SHP77 (cell line): ENCODE data around the gene IL11.

Experiments
- DNase-seq, 2 experiments: peaks; one replicate each; lab custom pipeline; 2025; lab: John Stamatoyannopoulos, UW

The IL11 gene

DNA sequence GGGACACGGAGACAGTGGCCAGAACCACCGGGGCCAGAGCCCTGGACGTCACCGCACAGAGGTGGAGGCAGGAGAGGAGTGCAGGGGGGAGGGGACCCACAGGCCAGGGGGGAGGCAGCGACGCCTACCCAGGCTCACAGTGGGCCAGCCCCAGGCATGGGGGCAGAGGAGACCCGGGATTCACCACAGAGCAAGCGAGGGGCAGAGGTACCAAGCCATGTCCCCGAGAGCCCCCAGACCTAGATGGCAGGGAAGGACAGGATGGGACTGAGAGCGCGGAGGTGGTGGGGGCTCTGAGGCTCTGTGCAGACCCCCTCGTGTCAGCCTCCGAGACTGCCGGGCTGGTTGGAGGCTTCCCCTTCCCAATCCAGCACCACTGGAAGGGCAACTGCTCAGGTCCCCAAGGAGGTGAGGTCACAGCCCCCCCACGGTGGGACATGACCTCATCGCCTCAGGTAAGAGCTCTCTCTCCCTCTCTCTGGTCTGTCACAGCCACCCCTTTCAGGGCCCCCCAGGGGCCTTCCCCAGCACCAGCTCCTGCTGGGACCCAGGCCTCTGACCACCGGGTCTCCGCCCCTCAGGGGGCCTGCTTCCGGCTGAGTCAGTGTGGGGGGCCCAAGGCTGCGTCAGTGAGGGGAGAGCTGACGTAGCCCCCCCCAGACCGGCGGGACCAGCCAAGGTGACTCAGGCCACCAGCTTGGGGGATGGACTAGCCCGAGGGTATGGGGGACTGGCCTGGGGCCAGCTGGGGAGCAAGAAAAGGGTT, 2.2 kb upstream of the IL11 start:
- DNase-seq = no peak

GRCh38 chr19:55369653-55370304, 484 bp downstream of the IL11 start:
- peak in 1 of 2 experiments; percentile 39 for DNase-seq

GRCh38 chr19:55368701-55369563, 1.3 kb downstream of the IL11 start:
- DNase-seq = no peak

GRCh38 chr19:55368106-55368505, 2.2 kb downstream of the IL11 start:
- DNase-seq = no peak

DNA sequence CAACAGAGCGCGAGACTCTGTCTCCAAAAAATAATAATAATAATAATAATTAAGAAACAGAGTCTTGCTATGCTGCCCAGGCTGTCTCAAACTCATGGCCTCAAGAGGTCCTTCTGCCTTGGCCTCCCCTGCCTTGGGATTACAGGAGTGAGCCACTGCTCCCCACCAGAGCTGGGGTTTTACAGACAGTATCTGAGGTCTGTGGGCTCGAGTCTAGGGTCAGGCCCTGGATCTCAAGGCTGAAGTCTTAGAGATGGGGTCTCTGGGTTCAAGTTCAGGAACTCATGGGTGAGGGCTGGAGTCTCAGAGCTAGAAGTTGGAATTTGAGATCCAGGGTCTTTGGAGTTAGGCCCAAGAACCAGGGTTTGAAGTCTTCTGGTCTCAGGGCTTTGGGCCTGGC, 3.5 kb downstream of the IL11 start:
- DNase-seq = no peak

GRCh38 chr19:55365964-55366363, 4.3 kb downstream of the IL11 start:
- DNase-seq = no peak

DNA sequence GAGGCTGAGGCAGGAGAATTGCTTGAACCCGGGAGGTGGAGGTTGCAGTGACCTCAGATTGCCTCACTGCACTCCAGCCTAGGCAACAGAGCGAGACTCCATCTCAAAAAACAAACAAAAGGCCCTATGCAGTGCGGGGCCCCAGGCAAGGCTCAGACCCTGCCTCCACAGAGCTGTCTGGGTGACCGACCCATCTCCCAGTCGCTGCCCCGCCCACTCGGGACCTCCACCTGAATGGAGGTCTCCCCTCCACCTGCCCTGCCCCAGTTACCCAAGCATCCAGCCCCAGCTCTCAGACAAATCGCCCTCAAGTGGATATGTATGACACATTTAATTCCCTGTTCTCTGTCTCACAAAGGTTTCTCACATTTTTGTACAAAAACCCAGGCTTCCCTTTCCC, 5.0 kb downstream of the IL11 start:
- no peak for DNase-seq

- no peak for DNase-seq
These were observed 7.1 kb downstream of the IL11 start, which contains the start of gene GARIN5B for GRCh38 chr19:55362990-55363716. TSS of gene GARIN5B (minus strand) at chr19:55363260. CDS start at chr19:55363066, 194 bp downstream.

- no peak for DNase-seq
These were observed 7.9 kb downstream of the IL11 start for GRCh38 chr19:55362174-55362989.

- DNase-seq = no peak
These were observed 9.4 kb downstream of the IL11 start for GRCh38 chr19:55360902-55361301.

DNA sequence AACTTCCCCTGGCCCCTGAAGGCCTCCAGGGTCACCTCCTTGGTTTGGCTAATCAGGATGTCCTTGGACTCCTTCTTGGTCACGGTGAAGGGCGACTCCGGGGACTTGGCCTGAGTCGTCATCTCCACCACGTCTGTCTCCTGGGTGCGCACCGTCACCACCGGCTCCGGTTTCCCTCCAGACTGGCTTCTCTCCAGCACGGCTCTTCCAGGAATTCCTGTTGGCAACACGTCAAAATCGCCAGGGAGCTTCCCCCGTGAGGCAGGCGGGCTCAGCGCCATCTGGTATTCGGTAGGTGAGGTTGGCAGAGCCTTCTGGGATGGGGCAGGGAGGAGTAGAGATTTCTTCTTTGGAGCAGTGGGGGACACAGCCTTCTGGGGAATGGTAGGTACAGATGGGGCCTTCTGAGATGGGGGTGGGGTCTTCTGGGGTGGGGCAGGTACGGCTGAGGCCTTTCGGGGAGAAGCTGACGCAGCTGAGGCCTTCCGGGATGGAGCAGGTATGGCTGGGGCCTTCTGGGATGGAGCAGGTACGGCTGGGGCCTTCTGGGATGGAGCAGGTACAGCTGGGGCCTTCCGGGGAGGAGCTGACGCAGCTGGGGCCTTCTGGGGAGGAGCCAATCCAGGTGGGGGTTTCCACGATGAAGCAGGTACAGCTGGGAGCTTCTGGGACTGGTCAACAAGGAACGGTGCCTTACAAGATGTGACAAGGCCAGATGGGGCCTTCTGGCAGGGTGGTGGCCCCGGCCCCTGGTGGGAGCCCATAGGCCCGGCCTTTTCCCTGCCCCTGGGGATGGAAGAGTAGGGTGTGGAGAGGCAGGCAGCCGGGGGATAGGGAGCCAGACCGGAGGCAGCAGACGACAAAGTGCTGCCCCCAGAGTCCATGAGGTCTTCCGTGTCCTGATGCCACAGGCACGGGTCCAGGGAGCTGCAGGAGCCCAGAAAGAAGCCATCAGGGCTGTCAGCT, 11.0 kb downstream of the IL11 start:
- DNase-seq = peak; percentile 34 to 52

DNA sequence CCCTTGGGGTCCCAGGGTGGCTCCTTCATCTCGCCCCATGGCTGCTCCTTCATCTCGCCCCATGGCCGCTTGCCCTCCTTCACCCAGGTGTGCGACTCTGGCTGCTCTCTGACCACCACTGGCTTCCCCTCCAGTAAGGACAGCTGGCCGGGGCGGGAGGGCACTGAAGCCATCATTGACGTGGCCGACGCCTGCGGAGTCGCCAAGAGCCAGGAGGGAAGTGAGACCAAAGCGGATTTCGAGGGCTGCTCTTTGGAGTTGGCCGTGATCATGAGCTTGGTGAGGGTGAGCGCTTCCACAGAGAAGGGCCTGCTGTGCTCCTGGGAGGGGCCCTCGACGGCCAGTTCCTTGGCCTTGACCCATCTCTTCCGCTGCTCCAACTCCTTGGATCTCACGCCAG, 11.8 kb downstream of the IL11 start:
- no peak for DNase-seq

- DNase-seq = no peak
These were observed 14.9 kb downstream of the IL11 start for GRCh38 chr19:55355213-55355821.

DNA sequence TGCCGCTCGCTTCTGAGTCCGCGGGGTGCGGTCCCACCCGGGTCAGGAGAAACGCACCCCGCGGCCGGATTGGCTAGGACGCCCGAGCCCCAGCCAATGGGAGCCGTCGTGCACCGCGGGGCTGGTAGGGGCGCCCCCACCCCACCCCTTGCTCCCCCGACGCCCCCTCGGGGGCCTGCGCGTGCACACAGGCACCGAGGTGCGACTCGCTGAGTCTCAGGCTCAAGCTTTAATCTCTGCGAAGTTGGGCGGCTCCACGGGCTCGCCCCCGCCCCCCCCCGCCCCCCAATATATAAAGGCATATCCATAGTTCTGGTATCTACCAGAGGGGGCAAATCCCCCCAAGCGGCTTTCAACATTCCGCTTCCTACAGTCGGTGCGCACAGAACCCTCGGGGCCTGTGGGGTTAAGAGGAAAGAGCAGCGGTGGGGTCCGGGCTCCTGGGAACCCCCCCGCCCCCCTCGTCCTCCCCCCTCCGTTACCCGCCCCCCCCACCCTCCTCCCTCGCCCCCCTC, 15.5 kb downstream of the IL11 start, which contains the start of gene COX6B2:
COX6B2 (minus strand) TSS at position 22 of the 515 bp plus-strand sequence. CDS start 198 bp downstream, outside the sequence.
- no peak for DNase-seq

DNA sequence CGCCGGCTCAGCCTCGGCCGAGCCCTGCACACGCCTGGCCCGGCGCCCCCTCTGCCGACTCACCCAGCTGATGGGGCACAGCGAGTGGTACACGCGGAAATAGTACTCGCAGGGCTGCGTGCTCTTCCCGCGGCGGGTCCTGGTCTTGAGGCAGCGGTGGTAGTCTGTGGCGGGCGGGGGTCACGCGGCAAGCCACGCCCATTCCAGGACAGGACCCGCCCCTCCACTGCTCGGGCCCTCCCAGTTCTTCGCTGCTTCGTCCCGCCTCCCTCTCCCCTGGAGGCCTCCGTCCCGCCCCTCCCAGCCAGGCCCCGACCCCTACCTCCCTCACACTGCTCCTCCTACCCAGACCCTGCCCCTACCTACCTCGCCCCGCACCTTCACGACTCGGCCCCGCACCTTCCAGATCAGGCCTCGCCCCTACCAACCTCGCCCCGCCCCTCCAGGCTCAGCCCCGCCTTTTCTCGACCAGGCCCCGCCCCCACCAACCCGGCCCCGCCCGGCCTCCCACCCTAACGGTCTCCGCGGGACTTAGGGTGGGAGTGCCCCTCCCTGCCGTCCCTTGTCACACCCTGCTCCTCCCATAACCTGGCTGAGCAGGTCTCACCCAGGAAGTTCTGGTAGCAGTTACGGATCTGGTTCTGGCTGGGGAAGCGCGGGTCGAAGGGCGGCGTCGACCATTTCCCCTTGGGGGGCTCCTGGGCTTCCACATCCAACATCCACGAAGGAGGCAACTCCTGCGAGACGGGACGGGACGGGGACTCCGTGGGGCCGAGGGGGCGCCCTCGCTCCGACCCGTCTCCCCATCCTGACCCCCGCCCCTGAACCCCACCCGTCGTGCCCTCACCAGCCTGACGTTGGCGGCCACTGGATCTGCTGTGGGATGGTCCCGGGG, 16.2 kb downstream of the IL11 start:
- peak in 1 of 2 experiments; percentile 38 for DNase-seq

- DNase-seq = no peak
These were observed 16.9 kb downstream of the IL11 start for GRCh38 chr19:55353356-55353802.

DNA sequence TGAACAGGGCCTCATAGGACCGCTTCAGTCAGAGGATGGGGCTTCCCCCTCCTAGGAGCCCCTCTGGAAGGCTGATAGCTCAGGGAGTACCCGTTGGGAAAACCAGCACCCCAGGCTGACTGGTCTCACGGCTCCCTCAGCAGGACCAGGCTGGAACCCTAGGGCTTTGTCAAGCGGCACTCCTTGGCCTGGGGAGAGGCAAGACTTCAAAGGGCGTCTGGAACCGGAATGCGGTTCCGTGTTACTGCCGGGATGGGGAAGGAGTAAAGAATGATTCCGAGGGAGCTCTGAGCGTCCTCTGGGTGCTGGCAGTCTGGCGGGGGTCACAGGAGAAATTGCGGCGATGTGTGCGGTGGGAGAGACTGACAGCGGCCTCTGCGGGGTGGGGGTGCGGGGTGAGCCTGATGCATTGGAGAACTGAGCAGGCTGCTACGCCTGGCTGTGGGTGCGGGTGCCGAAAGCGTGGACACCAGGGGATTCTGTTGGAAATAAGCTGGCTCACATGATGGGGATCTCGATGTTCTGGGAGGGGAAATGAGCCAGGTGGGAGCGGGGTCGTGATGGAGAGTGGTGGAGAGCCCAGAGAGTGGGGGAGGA, 17.6 kb downstream of the IL11 start:
- no peak for DNase-seq
